Endometrium (tissue), 2 donors: ENCODE data around the gene CLK4.
A peak's percentile ranks its signal among the peaks of the same experiment; 100 is the strongest.

Experiments
- FAIRE-seq: peaks from 2 replicates; lab custom pipeline; 2012; peaks lifted over from hg19 to GRCh38; lab: Jason Lieb, UNC
- donor health status: control.
- donor health status: control.

Gene CLK4

DNA sequence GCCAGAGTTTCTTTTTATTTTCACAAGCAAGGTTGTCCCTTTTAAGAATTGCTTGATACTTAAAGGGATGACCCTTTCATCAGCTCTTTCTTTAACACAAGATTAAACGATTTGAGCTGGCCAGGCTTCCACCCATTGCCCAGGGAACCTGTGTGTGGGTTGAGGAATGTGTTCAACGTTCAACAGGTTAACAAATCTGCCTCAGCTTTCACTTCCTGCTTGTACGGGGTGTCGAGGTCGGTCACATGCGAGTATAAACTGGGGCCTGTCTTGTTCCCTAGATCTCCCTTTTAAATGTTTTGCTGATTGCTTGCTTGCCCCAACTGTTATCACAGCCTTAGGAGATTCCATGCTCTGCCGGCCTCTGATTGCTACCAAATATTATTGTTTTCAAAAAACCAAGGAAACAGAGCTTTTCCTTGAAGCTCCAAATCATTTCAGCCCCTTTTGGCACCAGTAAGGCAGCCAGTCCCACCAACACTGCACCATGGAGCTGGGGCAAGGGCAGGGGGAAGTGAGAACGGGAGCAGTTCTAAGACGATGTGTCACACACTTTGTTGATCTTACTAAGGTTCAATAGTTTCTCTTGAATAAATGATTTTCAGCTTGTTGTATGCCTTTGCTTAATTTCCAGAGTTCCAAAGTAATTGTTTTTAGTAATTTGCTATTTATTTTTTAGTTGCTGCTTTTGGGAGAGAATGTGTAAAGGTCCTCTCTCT is 10.7 kb upstream of the CLK4 start:
- FAIRE-seq = no peak

DNA sequence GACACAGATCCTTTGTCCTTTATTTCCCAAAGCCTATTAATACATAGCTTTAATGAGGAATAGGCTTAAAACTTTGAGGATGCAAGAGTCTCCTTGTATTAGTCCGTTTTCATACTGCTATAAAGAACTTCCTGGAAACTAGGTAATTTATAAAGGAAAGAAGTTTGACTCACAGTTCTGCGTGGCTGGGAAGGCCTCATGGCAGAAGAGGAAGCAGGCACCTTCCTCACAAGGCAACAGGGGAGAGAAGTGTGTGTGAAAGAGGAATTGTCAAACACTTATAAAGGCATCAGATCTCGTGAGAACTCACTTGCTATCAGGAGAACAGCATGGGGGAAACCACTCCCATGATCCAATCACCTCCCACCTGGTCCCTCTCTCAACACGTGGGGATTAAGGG is 5.4 kb upstream of the CLK4 start:
- FAIRE-seq = no peak

DNA sequence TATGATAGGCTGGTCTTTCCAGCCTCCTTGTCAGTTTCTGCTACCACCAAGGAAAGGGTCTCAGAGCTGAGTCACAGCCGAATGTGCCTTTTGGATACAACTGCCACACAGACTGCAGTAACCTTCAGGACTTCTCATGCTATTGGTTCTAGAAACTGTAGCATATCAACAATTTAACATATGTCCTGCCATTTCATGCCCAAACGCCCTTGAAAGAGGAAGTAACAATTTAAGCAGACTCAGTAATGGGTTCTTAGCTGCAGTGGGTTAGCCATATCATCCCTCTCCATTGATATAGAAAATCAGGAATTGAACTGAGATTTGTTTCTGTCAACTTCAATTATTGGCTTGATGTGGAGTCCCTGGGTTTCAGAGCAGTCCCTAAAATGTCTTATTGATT is 4.1 kb upstream of the CLK4 start:
- no peak for FAIRE-seq

DNA sequence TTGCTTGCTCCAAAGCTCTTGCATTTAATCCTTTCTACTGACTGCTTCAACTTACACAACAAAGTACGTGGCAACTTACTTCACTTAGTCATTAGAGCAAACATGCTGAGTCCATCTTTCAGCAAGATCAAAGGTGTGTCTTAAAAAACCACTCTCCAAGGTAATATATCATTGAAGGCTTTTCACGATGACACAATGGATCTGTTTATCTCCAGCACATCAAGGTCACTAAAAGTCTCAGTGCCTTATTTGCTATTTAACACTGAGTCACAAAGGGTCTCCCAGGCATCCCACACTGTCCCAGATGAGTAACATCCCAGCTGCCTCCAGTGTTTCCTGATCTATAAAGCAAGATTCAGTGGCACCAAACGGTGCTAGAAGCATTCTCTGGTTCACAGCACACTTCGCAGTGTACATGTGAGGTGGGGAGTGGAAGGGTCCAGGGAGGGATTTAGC is 3.7 kb upstream of the CLK4 start:
- FAIRE-seq = no peak

DNA sequence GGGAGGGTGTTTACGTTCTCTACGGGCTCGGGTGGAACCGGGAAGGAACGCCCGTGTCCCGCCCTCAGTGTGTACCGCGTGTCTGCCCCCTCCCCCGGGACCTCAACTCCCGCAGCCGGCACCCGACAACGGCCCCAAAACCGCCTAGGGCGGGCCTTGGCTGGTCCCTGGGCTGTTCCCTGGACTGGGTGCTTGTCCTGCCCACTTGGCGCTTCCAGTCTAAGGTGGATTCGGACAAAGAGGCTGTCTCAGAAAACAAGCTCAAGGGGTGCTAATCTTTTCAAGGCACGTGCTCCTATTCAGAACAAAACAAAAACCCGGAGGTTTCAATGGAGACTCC is 379 bp upstream of the CLK4 start:
- no peak for FAIRE-seq

DNA sequence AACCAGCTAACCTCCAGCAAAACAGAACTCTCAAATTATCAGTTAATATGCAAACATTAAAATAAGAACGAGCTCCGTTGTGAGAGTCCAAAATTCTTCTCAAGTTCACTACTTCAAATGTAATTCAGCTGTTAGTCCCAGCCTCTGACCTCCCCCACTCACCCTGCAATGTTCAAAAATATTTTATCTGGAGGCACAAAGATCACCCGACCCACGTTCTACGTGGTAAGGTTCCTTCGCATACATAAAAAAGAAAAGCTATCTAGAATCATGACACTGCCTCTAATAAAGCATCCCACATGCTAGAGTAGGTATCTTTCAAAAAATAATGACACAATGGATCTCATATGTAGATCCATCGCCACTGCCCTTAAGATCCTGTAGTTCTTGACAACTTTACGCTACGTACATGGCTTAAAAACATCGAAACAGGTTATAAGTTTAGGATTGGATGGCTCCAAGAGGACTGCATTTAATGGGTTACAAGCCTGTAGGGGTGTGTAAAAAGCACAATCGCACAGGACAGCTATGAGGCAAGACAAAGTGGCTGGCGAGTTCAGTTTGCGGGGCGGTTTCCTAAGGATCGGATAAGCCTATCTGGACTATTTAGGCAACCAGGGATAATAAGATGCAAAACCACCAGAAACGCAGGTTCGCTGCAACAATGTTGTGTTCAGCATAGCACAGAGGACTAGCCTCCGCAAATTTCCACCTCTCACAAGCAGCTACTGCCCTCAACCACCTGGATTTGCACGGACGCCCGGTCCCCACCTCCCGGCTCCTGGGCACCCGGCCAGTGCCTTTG is 969 bp downstream of the CLK4 start:
- FAIRE-seq = no peak

DNA sequence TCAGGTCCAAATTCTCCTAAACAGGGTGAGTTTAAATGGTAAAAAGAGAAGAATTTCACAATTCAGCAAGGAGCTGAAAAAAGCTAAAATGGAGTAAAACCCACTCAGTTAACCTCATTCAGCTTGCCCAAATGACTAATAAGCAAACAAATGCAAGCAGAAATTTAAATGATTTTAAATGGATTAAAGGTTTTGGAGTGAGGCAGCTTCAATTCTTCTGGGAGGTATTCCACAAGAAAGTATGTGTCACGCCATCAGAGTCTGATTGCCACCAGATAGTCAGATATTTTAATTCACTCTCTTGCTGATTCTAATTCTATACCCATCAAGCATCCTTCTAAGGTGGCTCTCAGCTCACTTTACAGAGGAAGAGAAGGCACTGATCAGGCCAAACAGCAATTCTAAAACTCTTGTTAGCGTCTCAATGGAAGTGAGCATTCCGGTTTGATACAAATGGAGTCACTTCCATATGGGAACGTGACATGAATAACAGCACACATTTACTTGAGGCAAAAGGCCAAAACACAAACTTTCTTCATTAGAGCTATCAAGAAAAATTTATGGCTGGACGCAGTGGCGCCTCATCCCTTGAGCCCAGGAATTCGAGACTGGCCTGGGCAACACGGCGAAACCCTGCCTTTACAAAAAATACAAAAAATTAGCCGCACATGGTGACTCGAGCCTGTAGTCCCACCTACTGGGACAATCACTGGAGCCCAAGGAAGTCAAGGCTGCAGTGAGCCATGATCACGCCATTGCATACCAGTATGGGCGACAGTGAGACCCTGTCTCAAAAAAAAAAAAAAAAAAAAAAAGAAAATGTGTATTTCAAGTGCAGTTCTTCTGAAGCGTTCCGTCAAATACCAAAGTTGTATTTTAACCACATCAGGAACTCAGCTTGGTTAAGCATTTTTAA is 2.0 kb downstream of the CLK4 start:
- FAIRE-seq = no peak

DNA sequence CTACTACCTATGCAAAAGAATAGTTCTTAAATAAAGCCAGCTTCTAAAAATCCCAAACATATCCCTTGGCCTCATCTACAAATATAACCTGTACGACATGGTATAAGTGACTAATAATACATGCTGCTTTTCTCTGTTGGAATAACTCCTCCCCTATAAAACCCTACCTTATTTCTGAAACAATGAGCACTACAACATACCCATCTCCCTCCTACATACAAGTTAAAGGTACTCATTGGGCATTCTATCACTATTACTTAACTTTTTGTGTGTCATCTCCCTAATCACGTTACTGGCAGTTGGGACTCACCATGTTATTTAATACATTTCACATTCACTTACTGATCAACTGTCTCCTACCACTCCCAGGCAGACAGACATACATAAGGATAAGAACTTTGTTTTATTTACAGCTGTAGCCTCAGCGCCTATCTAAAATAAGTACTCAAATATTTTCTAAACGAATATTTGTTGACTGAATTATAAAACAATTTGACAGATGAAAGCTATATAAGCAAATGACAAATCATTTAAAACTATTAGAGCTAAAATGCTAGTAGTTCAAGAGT is 4.1 kb downstream of the CLK4 start:
- FAIRE-seq = no peak

DNA sequence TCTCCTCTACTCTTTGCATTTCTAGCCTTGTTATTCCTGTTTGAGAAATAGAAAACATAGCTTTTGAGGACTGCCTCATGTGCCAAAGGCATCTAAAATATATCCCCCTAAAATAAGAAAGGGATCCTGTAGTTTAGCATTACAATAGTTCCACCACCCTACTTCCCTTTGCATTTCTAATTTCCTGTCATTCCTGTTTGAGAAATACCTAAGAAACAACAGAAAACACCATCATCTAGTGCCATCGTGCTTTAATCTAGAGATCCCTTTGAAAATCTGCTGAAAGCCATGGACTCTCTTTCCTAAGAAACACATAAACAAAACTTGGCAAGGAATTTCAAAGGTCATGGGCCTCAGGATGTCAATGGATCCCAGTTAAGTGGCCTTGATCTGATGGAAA is 7.5 kb downstream of the CLK4 start:
- FAIRE-seq = no peak

DNA sequence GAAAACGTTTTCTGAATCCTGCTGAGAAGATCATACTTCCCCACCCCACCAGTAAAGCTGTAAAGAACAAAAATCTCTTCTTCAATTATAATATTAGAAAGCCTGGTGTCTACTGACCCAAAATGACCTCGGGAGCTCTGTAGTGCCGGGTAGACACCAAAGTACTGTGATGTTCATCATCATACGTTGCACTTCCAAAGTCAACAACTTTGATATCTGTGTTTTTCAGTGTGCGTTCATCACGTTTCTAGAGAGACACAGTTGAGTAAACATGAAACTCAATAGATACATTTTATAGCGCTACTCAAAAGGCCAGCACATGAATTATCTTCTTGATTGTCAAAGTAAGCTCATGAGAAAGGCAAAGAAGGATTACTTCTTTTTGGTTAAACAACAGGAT is 14.6 kb downstream of the CLK4 start:
- no peak for FAIRE-seq

DNA sequence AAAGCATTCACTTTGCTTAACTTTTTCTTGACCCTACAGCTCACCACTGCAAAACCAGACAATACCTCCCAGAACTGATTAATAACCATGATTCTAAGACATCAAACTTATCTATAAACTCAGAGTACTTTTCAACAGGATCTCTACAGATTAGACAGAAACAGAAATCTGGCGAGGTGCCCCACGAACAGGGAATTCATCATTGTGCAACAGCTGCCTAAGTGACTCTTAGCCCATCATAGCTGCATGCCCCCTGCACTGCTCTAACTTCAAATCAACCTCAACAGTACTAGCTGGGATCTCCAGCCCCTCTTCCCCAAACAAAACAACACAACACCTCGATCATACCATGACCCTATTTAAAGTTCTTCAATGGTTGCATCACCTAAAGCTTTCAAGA is 20.6 kb downstream of the CLK4 start:
- FAIRE-seq = no peak

DNA sequence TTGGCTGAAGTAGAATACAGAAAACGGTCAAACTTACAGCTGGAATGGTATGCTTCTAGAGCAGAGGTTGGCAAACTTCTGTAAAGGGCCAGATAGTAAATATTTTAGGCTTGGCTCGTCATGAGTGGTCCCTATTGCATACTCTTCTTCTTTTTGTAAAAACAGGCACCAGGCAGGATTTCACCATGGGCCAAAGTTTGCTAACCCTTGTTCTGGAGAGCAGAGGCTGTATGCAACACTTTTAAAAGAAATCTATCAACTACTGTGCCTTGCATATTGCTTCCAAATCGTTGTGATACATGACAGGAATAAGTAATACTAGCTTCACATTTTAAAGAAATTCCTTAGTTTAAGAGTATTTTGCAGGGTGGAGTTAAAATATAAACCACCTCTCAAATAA is 21.1 kb downstream of the CLK4 start:
- no peak for FAIRE-seq

DNA sequence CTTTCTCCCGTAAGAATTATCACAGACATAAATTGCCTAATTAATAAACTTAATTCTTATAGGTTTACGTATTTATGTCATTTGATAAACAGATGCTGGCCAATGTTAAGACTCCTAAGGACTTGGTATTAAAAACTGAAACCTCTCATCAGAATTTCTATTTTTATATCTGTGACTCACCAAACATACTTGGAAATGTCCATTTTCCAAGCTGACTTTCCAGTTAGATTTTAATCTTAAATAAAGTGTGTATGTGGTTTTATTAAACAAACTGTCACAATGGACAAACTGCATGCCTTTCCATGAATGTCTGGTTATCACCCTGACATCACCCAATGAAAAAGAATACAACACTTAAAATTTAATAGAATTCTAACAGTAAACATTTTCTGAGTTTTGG is 24.1 kb downstream of the CLK4 start:
- no peak for FAIRE-seq

DNA sequence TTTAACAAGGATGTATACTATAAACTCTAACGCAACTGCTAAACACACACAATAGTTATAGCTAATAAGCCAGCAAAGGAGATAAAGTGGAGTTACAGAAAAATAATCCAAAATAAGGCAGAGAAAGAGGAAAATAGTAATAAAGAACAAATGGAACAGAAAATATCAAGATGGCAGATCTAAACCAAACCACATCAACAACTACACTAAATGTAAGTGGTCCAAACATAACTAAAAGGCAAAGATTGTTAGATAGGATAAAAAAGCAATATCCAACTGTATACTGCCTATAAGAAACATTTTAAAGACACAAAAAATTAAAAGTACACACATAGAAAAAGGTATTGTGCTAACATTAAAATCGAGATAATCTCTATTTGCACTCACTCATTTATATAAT is 31.1 kb downstream of the CLK4 start:
- no peak for FAIRE-seq

DNA sequence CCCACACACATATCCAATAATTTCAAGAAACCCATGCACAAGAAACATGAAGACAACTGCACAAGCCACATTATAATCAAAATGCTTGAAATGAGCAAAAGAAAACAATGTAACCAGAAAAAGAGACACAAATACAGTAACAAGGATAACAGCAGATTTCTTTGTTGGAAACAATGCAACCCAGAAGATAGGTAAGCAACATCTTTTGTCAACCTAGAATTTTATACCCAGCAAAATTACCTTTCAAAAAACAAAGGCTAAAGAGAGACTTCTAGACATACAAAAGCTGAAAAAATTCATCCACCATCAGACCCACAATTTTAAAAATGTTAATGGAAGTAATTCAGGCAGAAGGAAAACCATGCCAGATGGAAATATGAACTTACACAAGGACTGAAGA is 31.7 kb downstream of the CLK4 start:
- FAIRE-seq = no peak

DNA sequence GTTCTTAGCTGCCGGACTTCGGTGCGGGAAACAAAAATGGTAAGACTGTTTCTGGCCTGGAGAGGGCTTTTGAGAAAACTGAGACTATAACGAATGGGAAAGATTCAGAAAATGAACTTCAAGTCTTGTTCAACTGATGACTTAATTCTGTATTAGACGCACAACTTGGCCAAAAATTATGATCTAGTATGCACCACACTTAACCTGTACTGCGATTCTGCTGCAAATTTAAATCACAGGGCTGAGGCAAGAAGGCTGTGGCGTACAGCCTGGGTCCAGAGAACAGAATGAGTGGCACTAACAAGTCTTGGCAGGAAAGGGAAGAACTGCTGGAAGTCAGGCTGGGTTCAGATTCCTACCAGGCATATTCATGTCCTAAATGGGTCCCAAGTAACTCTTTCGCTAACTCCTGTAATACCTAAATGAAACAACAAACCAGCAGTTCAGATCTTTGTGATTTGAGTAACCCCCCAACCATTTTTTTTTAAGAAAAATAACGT is 35.9 kb downstream of the CLK4 start:
- peak; percentile 46 for FAIRE-seq

DNA sequence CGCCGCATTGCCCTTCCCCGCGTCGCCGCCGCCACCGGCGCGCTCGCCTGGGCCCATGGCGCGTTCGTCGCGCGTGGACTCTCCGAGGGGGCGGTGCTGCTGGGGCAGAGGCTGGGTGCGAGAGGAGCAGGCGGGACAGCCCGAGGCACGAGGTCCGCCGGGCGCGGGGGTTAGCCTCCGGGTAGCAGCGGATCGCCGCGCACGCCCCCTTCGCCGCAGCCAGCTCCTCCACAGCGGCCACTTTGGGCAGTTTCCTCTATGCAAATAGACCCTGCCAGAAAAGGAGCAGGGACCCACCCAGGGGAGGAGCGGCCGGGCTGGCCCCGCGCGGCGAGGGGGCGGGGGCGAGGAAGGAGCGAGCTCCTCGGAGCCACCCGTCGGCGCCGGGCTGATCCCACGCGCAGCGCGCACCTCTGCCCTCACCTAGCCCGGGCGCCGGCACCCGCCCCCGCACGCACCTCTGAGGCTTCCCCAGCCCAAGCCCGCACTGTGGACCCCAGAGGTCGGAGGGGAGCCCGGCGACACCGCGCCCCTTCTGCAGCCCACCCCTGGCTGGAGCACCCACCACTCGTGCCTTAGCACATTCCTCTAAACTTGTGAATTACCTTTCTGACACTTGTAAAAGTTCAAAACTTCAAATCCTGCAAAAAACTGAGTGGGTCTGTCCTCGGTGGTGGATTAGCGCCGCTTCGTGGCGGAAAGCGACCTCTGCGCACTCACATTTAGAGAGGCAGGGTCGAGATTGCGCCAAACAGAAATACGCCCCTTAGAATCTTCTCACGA is 36.5 kb downstream of the CLK4 start, which contains the start of gene COL23A1:
Gene COL23A1 (minus strand): TSS at position 253 of the 783 bp plus-strand sequence.
- no peak for FAIRE-seq

DNA sequence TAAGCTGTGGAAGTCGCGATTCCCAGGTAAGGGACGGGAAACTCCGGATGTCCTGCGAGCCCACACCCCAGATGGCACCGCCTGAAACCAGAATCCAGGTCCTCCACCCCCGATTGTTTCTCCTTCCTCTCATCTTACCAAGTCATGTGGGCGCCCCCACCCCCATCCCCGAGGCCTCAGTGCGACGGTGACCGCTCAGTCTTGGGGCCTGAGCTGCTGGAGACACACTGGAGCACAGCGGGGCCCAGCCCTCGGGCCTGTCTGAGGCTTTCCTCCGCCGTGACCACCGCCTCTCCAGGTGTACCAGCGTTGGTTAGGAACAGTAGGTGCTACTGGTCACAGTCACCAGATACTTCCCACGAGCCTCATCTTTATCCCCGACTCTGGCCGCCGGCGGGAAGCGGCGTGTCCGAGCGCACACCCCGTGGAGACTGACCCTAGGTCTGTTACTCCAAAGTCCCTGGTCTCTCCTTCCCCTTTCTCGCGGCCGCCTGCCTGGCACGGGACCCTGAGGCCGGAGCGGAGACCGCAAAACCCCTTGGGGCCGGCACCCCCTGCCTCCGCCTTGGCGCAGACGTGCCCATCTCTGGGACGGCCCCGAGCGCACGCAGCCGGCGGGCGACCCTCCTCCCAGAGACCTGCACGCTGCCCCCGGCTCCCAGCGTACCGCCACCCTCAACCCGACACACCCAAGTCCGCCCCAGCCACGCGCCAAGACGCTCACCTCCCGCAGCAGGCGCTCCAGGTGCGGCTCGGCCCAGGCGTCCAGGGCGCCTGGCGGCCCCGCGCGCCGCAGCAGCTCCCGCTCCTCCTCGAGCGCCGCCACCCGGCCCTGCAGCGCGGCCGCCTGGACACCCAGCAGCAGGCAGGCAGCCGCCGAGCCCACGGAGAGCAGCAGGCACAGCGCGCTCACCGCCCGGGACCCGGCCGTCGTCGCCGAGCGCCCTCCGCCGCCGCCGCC is 37.4 kb downstream of the CLK4 start:
- FAIRE-seq = no peak

DNA sequence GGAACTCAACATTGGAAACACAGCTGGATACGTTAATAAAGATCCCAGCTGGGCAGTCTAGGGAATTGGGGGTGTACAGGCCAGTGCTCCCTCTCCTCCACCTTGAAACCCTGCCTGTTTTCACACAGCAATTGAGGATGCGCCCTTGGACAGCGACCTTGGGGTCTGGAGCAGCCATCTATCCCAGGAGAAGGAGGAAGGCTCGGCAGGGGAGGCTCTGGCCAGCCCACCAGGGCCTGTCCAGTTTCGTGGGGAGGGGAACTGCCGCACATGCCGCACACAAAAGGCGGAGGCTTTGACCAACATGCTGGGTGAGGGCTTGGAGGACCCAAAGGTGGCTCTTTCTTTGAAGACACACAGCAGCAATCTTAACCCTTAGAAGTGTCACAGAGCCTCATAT is 38.1 kb downstream of the CLK4 start:
- FAIRE-seq = no peak
